IMR-90 (cell line): Measurements from ENCODE around the gene GLB1L. TPM values are rescaled to one million over a fixed set of nuclear protein-coding genes. Genes with fewer than 3 reads are reported as not detected.
A peak's percentile ranks its signal among the peaks of the same experiment; 100 is the strongest.

Experiments used
- ATAC-seq: fragments of 200-7000 bp; cut with Tn5 transposase; 2 replicates; pipeline ENCODE4 v1.9.1; 2020; ENCODE audit warnings: low read depth, mild to moderate bottlenecking, moderate library complexity
- BruUV-seq: library from RNA; stranded (reverse); fragments of 400-500 nt; replicated peaks from 2 replicates; lab custom pipeline; 2021; lab: Mats Ljungman, UMichigan
- CTCF ChIA-PET: fragments of 300-600 bp; formaldehyde crosslinking; extraction: SDS; loops from one replicate; lab custom pipeline; 2021; ENCODE audit warnings: antibody characterized with exemption; lab: Yijun Ruan, JAX
- POLR2A ChIA-PET: fragments of 300-600 bp; sonication (Branson Sonifier 250); formaldehyde crosslinking; loops from one replicate; lab custom pipeline; 2022; ENCODE audit warnings: antibody characterized with exemption; ENCODE audit not compliant: unreplicated experiment; lab: Charles Lee
- DNase-seq: peaks from one replicate; pipeline ENCODE4 v3.0.0; 2013
- H2AFZ ChIP-seq: replicated peaks from 2 replicates; pipeline ENCODE3; 2013; ENCODE audit warnings: low read length, mild to moderate bottlenecking; ENCODE audit not compliant: poor library complexity
- H2AK5ac ChIP-seq: 2 replicates; pipeline ENCODE4 v1.6.1; 2013; ENCODE audit warnings: low read depth, low read length, inconsistent platforms
- H2AK9ac ChIP-seq: replicated peaks from 2 replicates; pipeline ENCODE3; 2013; ENCODE audit warnings: mild to moderate bottlenecking, low read depth, low read length, moderate library complexity; ENCODE audit not compliant: poor library complexity
- H2BK120ac ChIP-seq: 2 replicates; pipeline ENCODE4 v1.6.1; 2013; ENCODE audit warnings: low read depth, low read length, inconsistent platforms
- H2BK15ac ChIP-seq: 3 replicates; pipeline ENCODE4 v1.6.1; 2013; ENCODE audit warnings: low read depth, low read length, inconsistent platforms
- H2BK20ac ChIP-seq: 2 replicates; pipeline ENCODE4 v1.6.1; 2013; ENCODE audit warnings: low read depth, mild to moderate bottlenecking, inconsistent platforms, low read length, moderate library complexity
- H2BK5ac ChIP-seq: 2 replicates; pipeline ENCODE4 v1.6.1; 2013; ENCODE audit warnings: mild to moderate bottlenecking, low read depth, low read length, inconsistent platforms; ENCODE audit not compliant: poor library complexity, severe bottlenecking
- H3K14ac ChIP-seq: replicated peaks from 2 replicates; pipeline ENCODE4 v1.6.1; 2013; ENCODE audit warnings: low read depth, low read length, inconsistent platforms
- H3K18ac ChIP-seq: 2 replicates; pipeline ENCODE4 v1.6.1; 2013; ENCODE audit warnings: low read depth, low read length, control low read depth
- H3K23ac ChIP-seq: 2 replicates; pipeline ENCODE4 v1.6.1; 2013; ENCODE audit warnings: low read depth, low read length, inconsistent platforms
- H3K27ac ChIP-seq: 2 replicates; pipeline ENCODE4 v1.5.1; 2013; ENCODE audit warnings: mild to moderate bottlenecking, control low read depth, low read length; ENCODE audit not compliant: insufficient read depth
- H3K27me3 ChIP-seq: 2 replicates; pipeline ENCODE4 v1.6.1; 2013; ENCODE audit warnings: low read length; ENCODE audit not compliant: control insufficient read depth, insufficient read depth
- H3K36me3 ChIP-seq: 2 replicates; pipeline ENCODE4 v1.6.1; 2013; ENCODE audit warnings: low read length, mixed read lengths; ENCODE audit not compliant: control insufficient read depth, insufficient read depth
- H3K4ac ChIP-seq: 2 replicates; pipeline ENCODE4 v1.6.1; 2013; ENCODE audit warnings: low read depth, low read length, inconsistent platforms
- H3K4me1 ChIP-seq: 2 replicates; pipeline ENCODE4 v1.6.1; 2013; ENCODE audit warnings: low read length, mixed read lengths; ENCODE audit not compliant: control insufficient read depth, insufficient read depth
- H3K4me2 ChIP-seq: 2 replicates; pipeline ENCODE4 v1.6.1; 2013; ENCODE audit warnings: low read depth, mild to moderate bottlenecking, control low read depth, low read length, moderate library complexity
- H3K4me3 ChIP-seq: 2 replicates; pipeline ENCODE4 v1.5.1; 2013; ENCODE audit warnings: low read depth, mild to moderate bottlenecking, control low read depth, low read length, moderate library complexity; ENCODE audit not compliant: insufficient read depth
- H3K56ac ChIP-seq: 2 replicates; pipeline ENCODE4 v1.6.1; 2013; ENCODE audit warnings: low read length, inconsistent platforms; ENCODE audit not compliant: insufficient read depth; ENCODE audit errors: extremely low read depth
- H3K79me1 ChIP-seq, 2 experiments: 2 replicates each; pipeline ENCODE4 v1.6.1; 2013; ENCODE audit warnings: low read length in 2 of 2, inconsistent platforms in 1 of 2, low read depth in 1 of 2
- H3K9ac ChIP-seq: 2 replicates; pipeline ENCODE4 v1.6.1; 2013; ENCODE audit warnings: low read depth, low read length, control low read depth
- H3K9me1 ChIP-seq: 2 replicates; pipeline ENCODE4 v1.6.1; 2013; ENCODE audit warnings: low read length, inconsistent platforms; ENCODE audit not compliant: insufficient read depth
- H3K9me3 ChIP-seq: 2 replicates; pipeline ENCODE4 v1.6.1; 2013; ENCODE audit warnings: low read length; ENCODE audit not compliant: control insufficient read depth, insufficient read depth
- H4K20me1 ChIP-seq: 2 replicates; pipeline ENCODE4 v1.6.1; 2013; ENCODE audit warnings: low read length, inconsistent platforms; ENCODE audit not compliant: insufficient read depth
- H4K5ac ChIP-seq: 2 replicates; pipeline ENCODE4 v1.6.1; 2013; ENCODE audit warnings: mild to moderate bottlenecking, low read depth, low read length, control low read depth
- H4K8ac ChIP-seq, 2 experiments: 2 replicates each; pipeline ENCODE4 v1.6.1; 2013; ENCODE audit warnings: low read depth in 2 of 2, low read length in 2 of 2, control low read depth in 1 of 2, inconsistent platforms in 1 of 2
- H4K91ac ChIP-seq: 2 replicates; pipeline ENCODE4 v1.6.1; 2013; ENCODE audit warnings: low read depth, low read length, inconsistent platforms; ENCODE audit not compliant: insufficient read depth
- BHLHE40 ChIP-seq: fragments of 150-350 bp; IDR thresholded peaks from 2 replicates; pipeline ENCODE4 v1.6.1; 2016; ENCODE audit warnings: mild to moderate bottlenecking, low read depth, low read length
- MXI1 ChIP-seq: IDR thresholded peaks from 2 replicates; pipeline ENCODE4 v1.6.1; 2012; ENCODE audit warnings: low read depth, mild to moderate bottlenecking, low read length, moderate library complexity, borderline replicate concordance
- NFE2L2 ChIP-seq: fragments of 150-350 bp; IDR thresholded peaks from 2 replicates; pipeline ENCODE4 v1.6.1; 2016; ENCODE audit warnings: low read depth, mild to moderate bottlenecking, low read length
- POLR2A ChIP-seq: IDR thresholded peaks from 2 replicates; pipeline ENCODE4 v1.6.1; 2012; ENCODE audit warnings: mild to moderate bottlenecking, low read depth, low read length
- WGBS, 2 experiments: methylation state at CpG; one replicate each; pipeline versions ENCODE4 v1.1.5 to v1.1.7; 2013; ENCODE audit warnings: missing lambda C conversion rate in 2 of 2; ENCODE audit not compliant: insufficient read length in 1 of 2; ENCODE audit errors: extremely low coverage in 2 of 2; 5-methylcytosine and 5-hydroxymethylcytosine counted together
- dilution Hi-C: fragments of 300-500 bp; cut with HindIII; formaldehyde crosslinking; loops from one replicate; pipeline ENCODE4 v1.14.3; 2018; ENCODE audit warnings: low sequenced_read_pairs; ENCODE audit not compliant: unreplicated experiment
- in situ Hi-C: fragments of 300-500 bp; cut with MboI; formaldehyde crosslinking; loops from 3 replicates; pipeline ENCODE4 v1.14.3; 2019; ENCODE audit warnings: low sequenced_read_pairs, inconsistent platforms, mixed read lengths
- intact Hi-C: fragments of 100-400 bp; cut with micrococcal nuclease; formaldehyde crosslinking; loops from 2 replicates; pipeline ENCODE4 v1.10.0; 2022
- polyA plus RNA-seq, 3 experiments: library from polyadenylated mRNA; depleted of rRNA; stranded (reverse); fragments of >200 nt; gene quantifications; 2 replicates each; pipeline ENCODE4 v1.2.3, GENCODE V29; 2012; ENCODE audit warnings: low replicate concordance in 1 of 3
- total RNA-seq: library from RNA; depleted of rRNA; stranded (reverse); fragments of >200 nt; gene quantifications from 2 replicates; pipeline ENCODE4 v1.2.3, GENCODE V29; 2012
- TF ChIP-seq, protein P1 (sequence below): fragments of 150-350 bp; IDR thresholded peaks from 2 replicates; pipeline ENCODE4 v1.6.1; 2017; ENCODE audit warnings: mild to moderate bottlenecking, antibody characterized with exemption, low read length, low read depth
- TF ChIP-seq, protein P2 (sequence below): conservative IDR thresholded peaks from 2 replicates; pipeline ENCODE4 v1.5.1; 2012; ENCODE audit warnings: mild to moderate bottlenecking, low read depth, low read length, improper control_type of control experiment

Gene GLB1L
- total and polyA plus RNA-seq, 2 of the 4 experiments (the other 2 are of a cell fraction), result 4.1 to 6.2 TPM

DNA sequence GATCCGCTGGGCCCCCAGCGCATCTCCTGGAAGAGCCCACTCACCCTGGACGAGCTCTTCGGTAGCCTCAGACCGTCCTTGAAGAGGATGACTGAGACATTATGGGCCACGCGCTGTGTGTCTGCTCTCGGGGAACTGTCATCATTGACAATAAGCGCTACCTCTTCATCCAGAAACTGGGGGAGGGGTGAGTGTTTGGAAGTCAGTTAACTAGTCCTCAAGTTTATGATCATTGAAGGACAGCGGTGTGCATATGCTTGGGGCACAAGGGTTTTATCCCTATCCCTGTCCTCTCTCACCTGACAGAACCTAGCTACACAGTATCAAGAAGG lies 621 bp upstream of the GLB1L start:
- WGBS, 2 experiments, result 0% methylated on average over 3 of the region's 10 CpGs; no CpG with 5 or more reads in 1 of the 2 experiments
- Histone ChIP-seq H2AFZ (peak overlapping the region; percentile 100), H2AK9ac (peak overlapping the region; percentile 99), H4K8ac (peak overlapping the region; percentile 91 to 94), H4K20me1 (0 out of 2 replicates have a peak, but pooled peaks cover 8% of the 10 kb centered on the region), H3K36me3 (peaks cover 21% of the 10 kb centered on the region; the same call in 1 of the 2 replicates), H2BK20ac (no peak overlapping the region), H3K9me3 (no peaks in the 10 kb centered on the region), H3K56ac (peak overlapping the region; percentile 84), H3K23ac (peak overlapping the region; percentile 97), H2AK5ac (peak overlapping the region; percentile 92), H3K9ac (peak overlapping the region; percentile 95), H2BK15ac (no peak overlapping the region), H2BK120ac (peak overlapping the region; percentile 38; the same call in 1 of the 2 replicates), H3K4me1 (peaks cover 27% of the 10 kb centered on the region), H3K9me1 (peaks cover 41% of the 10 kb centered on the region), H3K4me2 (peak overlapping the region; percentile 98), H3K14ac (peak overlapping the region; percentile 98), H4K5ac (peak overlapping the region; percentile 97), H3K18ac (no peak overlapping the region), H3K27me3 (no peaks in the 10 kb centered on the region), H2BK5ac (peak overlapping the region; percentile 96), H4K91ac (peak overlapping the region; percentile 97), H3K4ac (peak overlapping the region; percentile 99), H3K27ac (peak overlapping the region; percentile 94), H3K4me3 (peak overlapping the region; percentile 89), H3K79me1 (peaks cover 23 to 48% of the 10 kb centered on the region in 2 experiments)
- TSS peak; percentile 79 for BruUV-seq
- ChIA-PET CTCF (interaction anchor here (3.0 kb wide), 1 partner anchor 49 kb away, joined by 14 read pairs; no protein-coding TSS in a partner anchor), POLR2A (no interaction called here)
- TF ChIP-seq, protein P1, sequence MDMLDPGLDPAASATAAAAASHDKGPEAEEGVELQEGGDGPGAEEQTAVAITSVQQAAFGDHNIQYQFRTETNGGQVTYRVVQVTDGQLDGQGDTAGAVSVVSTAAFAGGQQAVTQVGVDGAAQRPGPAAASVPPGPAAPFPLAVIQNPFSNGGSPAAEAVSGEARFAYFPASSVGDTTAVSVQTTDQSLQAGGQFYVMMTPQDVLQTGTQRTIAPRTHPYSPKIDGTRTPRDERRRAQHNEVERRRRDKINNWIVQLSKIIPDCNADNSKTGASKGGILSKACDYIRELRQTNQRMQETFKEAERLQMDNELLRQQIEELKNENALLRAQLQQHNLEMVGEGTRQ, result no peak
- TF ChIP-seq, protein P2, sequence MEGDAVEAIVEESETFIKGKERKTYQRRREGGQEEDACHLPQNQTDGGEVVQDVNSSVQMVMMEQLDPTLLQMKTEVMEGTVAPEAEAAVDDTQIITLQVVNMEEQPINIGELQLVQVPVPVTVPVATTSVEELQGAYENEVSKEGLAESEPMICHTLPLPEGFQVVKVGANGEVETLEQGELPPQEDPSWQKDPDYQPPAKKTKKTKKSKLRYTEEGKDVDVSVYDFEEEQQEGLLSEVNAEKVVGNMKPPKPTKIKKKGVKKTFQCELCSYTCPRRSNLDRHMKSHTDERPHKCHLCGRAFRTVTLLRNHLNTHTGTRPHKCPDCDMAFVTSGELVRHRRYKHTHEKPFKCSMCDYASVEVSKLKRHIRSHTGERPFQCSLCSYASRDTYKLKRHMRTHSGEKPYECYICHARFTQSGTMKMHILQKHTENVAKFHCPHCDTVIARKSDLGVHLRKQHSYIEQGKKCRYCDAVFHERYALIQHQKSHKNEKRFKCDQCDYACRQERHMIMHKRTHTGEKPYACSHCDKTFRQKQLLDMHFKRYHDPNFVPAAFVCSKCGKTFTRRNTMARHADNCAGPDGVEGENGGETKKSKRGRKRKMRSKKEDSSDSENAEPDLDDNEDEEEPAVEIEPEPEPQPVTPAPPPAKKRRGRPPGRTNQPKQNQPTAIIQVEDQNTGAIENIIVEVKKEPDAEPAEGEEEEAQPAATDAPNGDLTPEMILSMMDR, result no peak
- TF ChIP-seq MXI1 (no peak), BHLHE40 (no peak), POLR2A (no peak), NFE2L2 (no peak)
- intact Hi-C loops (no loop called here), in situ Hi-C loops (no loop called here), dilution Hi-C loops (no loop called here)
- no peak for DNase-seq
- ATAC-seq, result no peak
